ENCODE data around the gene TTLL9.
A peak's percentile ranks its signal among the peaks of the same experiment; 100 is the strongest.
"Not testable (repeated sequence)": the region's sequence is repeated elsewhere in the genome, so short reads cannot be mapped to it uniquely, and the experiment has no call there.

Gene TTLL9, protein sequence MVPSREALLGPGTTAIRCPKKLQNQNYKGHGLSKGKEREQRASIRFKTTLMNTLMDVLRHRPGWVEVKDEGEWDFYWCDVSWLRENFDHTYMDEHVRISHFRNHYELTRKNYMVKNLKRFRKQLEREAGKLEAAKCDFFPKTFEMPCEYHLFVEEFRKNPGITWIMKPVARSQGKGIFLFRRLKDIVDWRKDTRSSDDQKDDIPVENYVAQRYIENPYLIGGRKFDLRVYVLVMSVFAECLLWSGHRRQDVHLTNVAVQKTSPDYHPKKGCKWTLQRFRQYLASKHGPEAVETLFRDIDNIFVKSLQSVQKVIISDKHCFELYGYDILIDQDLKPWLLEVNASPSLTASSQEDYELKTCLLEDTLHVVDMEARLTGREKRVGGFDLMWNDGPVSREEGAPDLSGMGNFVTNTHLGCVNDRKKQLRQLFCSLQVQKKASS

DNA sequence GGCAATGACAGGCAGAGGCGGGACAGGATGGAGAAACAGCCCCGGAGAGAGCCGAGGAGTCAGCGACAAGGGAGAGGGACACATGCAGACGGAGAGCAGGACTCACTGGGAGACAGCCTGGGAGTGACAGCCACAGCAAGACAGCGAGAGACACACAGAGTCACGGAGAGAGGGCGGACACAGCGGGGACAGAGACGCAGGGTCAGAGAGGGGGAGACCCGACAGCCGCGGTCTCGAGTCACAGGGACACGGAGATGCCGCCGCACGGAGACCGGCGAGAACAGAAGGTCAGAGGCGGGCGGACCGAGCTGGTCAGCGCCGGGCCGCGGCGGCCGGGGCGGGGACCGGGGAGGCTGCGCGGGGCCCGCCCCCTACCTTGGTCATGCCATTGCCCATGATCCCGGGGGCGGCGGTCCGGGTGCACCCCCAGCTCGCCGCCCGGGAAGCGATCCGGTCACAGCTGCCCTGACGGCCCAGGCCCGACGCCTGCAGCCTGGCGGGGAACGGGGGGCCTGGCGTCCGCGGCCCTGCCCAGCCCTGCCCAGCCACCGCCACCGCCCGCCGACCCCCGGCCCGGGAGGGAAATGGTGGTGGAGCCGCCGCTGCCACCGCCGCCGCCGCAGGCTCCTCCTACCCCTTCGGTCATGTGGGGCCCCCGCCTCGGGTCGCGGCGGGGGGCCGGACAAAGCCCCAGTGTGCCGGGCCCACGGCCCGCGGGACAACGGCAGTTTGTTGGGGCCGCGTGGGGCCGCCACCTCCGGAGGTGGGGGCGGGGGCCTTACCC lies at the start of gene TTLL9, which contains the start of gene DUSP15:
Gene TTLL9 (plus strand): TSS at position 693 of the 784 bp plus-strand sequence. CDS start 493 bp downstream, outside the sequence.
Gene DUSP15 (minus strand): TSS at position 586 of the 784 bp plus-strand sequence. CDS start 190 bp downstream, at position 396.
- no peak for DNase-seq (ENCODE audit: low read depth)

DNA sequence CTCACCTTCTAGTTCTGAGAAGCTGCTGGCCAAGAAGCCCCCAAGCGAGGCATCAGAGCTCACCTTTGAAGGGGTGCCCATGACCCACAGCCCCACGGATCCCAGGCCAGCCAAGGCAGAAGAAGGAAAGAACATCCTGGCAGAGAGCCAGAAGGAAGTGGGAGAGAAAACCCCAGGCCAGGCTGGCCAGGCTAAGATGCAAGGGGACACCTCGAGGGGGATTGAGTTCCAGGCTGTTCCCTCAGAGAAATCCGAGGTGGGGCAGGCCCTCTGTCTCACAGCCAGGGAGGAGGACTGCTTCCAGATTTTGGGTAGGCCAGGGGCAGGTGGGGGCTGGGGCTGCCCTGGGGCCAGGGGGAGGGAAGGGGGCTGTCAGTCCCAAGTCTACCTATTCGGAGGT lies 49.0 kb upstream of the TTLL9 start:
- DNase-seq (ENCODE audit: low read depth) = no peak

DNA sequence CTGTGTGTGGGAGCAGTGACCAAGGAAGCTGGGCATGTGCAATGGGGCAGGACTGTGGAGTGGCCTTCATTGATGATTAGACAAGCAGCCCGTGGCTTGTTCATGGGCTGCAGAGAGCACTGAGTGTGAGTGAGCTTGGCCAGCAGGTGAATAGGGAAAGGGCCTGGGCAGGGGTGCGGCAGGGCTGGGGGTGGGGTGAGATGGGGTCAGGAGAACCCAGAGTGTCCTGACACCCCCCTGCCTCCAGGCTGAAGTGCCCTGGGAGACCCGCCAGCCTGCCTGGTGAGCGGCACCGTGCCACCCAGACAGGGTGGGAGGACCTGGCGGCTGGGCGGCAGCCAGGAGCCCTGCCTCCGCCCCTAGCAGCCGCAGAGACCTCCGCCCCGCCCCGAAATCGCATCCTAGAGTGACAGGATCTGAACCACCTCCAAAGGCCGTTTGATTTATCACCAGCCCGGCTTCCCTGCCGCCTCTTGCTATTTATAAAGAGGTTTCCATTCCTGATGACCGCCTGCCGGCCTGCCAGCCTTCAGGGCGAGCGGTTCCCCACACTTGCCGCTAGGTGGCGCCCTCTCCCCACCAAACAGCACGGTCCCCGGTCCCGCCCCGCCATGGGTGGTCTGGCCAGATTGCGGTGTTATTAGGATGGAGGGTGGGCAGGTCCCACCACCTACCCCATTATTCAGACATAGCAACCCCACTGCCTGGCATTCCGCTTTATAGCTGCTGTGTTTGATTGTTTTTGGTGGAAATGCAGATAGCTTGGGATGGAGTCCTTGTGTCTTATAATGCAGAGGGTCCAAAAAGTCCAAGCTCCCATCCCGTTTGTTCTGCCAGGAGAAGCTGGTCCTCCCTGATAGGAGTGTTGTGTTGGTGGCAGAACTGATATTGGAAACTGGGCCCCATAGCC lies 47.8 kb upstream of the TTLL9 start:
- no peak for DNase-seq (ENCODE audit: low read depth)

DNA sequence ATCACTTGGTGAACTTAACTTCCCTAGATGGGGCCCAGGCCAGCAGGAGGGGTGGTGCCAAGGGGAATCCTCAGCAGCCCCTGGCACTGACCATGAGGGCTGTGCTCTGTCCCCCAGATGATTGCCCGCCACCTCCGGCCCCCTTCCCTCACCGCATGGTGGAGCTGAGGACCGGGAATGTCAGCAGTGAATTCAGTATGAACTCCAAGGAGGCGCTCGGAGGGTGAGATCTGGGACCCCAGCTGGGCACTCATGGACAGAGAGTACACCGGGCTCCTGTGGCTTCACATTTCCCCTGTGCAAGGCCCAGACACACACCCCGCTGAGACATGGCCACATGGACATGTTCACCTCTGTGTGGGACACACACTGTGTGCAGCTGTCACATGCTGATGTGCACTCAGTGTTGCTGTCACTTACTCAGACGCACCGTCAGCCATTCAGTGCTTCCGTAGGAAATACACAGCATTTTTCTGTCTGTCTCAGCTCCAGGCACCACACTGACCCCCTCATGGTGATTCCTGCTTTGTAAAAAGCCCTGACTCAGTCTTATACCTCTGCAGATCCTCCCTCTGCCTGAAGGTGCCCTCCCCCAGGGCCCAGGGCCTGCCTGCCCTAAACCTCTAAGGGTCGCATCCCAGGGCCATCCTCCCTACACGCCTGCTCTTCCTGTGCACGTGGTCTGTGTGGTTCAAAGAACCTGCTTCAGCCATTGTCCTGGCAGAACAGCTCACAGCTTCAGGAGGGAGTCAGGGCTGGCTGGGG lies 46.9 kb upstream of the TTLL9 start:
- DNase-seq (ENCODE audit: low read depth) = no peak

DNA sequence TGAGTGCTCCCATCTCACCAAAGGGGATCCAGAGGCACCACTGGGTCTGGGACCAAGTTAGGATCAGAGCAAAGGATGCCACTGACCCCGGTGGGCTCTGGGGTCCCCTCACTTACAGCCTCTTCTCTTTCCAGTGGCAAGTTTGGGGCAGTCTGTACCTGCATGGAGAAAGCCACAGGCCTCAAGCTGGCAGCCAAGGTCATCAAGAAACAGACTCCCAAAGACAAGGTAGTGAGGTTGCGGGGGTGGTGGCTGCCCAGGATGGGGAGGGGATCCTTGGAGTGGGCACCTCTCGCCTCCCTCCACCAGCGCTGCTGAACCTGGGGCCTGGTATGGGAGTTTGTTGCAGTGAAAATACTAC lies 46.3 kb upstream of the TTLL9 start:
- DNase-seq (ENCODE audit: low read depth) = no peak

DNA sequence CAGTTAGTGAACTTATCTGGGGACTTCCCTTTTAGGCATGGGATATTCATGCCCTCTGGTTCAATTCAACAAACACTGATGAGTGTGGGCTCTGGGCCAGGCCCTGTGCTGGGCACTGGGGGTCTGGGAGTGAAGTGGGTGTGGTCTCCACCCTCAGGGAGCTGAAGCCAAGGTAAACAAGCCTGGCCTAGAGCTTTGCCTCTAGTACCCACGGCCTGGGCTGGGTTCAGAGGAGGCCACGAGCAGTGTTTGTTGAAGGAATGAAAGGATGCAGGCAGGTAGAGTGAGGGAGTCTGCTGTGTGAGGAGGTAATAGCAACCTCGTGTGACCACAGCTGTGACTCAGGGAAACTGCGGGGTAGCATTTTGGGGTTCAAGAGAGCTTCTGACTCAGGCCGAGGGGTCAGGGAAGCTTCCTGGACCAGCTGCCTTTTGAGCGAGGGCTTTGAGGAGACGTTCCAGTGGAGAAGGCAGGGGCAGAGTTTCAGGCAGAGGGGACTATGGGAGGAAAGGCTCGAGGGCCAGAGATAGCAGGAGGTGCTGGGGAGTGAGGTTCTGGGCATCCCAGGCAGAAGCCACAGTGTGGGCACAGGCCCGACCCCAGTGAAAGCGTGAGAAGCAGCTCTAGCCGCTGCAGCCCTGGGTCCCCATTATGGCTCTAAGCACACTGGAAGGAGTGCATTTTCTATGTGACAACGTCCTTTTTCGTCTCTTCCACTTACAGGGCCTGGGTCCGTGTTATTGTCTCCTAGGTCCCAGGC lies 45.7 kb upstream of the TTLL9 start:
- no peak for DNase-seq (ENCODE audit: low read depth)

DNA sequence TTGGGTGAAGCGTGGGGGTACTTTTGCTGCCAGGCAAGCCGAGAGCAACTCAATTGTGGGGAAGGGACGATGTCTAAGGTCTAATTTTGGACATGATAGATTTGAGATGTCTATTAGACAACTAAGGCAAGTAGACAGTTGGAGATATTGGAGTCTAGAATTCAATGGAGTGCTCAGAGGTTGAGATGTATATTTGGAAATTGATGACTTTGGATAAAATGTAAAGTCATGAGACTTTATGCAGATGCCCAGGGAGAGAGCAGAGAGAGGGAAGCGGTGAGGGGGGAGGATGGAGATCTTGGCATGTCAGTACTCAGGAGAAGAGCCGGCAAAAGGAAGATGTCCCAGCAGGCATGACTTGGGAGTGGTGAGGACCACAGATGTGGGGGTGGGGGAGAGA lies 44.4 kb upstream of the TTLL9 start:
- no peak for DNase-seq (ENCODE audit: low read depth)

DNA sequence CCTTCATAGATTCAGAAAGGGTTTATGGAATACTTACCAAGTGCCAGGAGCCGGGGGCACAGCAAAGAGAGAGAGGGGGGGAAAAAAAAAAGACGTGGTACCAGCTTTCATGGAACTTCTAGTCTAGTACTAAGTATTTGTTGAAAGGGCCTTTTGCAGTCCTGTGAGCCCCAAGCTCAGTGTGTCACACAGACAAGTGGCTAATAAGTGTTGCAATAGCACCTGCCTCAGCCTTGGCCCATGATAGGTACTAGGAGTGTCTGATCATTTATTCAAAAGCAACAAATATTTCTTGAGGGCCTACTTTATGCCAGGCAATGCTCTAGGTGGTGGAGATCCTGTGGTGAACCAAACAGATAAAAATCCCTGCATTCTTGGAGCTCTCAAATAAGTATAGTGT lies 43.4 kb upstream of the TTLL9 start:
- DNase-seq (ENCODE audit: low read depth) = no peak

DNA sequence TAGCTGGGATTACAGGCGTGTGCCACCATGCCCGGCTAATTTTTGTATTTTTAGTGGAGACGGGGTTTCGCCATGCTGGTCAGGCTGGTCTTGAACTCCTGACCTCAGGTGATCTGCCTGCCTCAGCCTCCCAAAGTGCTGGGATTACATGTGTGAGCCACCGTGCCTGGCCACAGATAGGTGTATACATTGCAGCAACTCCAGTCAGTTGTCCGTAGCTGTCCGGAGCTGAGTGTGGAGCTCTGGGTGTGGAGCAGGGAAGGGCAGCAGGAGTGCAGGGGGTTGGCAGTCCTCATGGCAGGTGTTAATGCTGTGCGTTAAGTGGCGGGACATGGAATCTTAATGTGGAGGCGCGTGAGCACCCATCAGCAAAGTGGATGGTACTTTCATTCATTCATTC lies 42.4 kb upstream of the TTLL9 start:
- not testable (repeated sequence) for DNase-seq (ENCODE audit: low read depth)

DNA sequence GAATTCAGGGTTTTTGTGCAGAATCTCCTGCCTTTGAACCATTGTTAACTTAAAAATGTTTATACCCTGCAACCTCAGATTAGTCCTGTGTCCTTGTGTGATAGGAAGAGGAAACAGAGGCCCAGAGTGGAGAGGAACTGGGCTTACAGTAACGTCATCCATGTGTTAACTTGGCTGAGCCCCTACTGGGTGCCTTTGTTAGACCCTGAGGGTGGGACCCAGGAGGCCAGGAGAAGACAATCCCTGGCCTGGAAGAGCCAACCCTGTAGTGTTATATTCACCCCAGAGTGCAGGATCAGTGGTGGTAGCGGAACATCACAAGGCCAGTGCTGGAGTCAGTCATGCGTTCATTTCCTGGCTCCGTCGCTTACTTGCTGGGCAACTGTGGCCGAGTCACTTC lies 40.7 kb upstream of the TTLL9 start:
- DNase-seq (ENCODE audit: low read depth) = no peak

DNA sequence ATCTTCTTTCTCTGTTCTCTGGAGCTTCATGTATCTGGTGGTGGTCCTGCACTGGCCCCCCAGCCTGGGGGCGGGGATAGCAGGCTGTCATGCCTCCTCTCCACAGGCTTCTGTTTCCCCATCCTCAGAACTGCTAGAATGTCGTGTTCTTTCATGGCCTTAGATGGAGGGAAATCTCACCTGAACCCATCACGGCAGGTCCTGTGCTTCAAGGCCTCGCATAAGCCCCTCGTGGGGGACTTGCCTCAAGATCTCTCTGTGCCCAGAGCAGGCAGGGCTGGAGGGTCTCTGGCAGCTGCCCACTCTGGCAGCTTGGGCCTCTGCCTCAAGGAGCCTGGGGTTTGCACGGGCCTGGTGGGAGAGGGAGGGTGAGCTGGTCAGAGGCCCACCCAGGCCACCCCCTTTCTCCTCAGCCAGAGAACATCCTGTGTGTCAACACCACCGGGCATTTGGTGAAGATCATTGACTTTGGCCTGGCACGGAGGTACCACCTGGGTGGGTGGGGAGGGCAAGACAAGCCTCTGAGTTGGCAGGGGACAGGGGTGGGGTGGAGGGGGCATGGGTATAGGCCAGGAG lies 39.9 kb upstream of the TTLL9 start:
- no peak for DNase-seq (ENCODE audit: low read depth)

DNA sequence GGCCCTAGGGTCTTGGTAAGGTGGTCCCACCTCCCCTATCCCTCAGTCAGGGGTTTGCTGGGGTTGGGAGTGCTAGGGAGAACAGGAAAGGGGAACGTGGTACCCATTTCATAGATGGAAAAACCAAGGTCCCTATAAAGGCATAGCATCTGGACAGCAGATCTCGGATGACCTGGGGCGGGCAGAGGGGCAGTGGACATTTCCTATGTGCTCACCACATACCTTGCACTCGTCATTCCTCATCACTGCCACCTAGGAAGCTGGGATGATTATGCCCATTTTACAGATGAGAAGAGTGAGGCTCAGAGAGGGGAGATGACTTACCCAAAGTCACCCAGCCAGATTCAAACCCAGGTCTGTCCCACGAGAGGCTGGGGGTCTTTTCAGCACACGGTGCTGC lies 39.2 kb upstream of the TTLL9 start:
- no peak for DNase-seq (ENCODE audit: low read depth)

DNA sequence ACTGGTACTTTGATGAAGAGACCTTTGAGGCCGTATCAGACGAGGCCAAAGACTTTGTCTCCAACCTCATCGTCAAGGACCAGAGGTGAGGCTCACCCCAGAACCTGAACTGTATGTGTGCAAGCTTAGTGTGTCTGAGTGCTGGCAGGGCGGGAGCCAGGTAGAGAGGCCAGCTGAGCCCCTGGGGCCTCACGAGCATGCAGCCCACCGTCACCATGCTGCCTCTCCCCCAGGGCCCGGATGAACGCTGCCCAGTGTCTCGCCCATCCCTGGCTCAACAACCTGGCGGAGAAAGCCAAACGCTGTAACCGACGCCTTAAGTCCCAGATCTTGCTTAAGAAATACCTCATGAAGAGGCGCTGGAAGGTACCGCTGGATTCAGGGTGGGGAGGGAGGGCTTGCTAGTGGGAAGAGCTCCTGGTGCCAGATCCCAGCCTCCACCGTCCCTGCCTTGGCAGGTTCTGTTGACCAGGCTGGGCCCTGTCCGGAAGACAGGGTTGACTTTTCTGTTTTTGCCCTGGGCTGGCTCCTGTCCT lies 38.6 kb upstream of the TTLL9 start:
- no peak for DNase-seq (ENCODE audit: low read depth)

DNA sequence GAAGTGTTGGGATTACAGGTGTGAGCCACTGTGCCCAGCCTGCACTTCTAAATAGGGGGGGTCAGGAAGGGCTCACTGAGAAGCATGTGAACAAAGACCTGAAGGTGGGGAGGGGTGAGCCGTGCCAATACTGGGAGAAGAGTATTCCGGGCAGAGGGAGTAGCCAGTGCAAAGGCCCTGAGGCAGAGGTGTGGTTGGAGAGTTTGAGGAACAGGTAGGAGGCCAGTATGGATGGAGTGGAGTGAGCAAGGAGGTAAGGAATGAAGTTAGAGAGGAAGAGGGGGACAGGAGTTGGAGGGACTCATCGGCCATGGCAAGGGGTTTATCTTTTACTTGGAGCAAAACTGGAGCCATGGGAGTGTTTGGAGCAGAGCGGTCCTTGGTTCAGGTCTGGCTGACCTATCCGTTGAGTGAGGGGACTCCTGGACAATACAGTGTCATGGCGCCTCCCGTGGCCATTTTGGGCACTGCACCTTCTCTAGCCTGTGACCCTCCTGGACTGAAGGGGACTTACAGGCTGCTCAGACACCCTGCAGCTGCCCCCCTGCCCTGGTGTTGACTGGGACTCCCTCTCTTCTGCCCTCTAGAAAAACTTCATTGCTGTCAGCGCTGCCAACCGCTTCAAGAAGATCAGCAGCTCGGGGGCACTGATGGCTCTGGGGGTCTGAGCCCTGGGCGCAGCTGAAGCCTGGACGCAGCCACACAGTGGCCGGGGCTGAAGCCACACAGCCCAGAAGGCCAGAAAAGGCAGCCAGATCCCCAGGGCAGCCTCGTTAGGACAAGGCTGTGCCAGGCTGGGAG lies 37.1 kb upstream of the TTLL9 start:
- DNase-seq (ENCODE audit: low read depth) = no peak

DNA sequence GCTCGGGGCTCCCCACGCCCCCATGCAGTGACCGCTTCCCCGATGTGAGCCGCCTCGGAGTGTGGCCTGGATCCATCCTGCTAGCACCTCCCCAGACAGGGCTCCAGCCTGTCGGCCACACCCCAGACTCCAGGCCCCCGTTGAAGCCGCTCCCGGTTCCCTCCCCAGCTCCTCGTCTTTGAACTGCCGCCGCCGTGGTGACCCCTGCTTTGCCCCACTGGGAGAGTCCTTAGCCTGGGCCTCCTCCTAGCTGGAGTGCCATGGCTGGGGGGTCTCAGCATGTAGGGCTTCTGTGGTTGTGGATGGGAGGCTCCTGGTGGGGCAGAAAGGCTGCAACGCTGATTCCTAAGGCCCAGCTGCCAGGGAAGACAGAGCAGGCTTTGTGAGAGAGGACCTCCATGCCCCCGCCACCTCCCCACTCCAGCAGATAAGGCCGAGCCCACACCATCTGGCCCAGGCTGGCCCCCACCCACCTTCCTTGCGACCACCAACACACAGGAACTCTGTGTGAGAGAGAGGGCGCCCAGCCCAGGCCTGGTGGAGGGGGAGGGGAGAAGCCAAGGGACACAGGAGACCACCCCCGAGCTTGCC lies 36.4 kb upstream of the TTLL9 start:
- no peak for DNase-seq (ENCODE audit: low read depth)

DNA sequence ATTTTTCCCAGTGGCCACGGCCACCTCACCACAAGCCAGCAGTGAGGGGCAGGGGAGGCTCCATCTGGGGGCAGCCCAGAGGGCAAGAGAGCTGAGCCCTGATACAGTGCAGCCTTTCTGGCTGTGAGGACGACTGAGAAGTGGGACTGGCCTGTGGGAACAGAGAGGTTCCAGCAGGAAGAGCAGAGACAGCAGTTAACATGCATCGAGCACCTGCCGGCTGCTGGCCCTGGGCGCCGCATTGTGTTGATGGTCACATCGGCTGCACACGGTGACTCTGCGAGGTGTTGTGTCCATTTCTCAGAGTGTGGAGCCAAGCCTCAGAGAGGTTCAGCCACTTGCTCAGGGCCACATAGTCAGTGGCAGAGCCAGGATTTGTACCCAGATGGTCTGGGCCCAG lies 34.9 kb upstream of the TTLL9 start:
- no peak for DNase-seq (ENCODE audit: low read depth)

DNA sequence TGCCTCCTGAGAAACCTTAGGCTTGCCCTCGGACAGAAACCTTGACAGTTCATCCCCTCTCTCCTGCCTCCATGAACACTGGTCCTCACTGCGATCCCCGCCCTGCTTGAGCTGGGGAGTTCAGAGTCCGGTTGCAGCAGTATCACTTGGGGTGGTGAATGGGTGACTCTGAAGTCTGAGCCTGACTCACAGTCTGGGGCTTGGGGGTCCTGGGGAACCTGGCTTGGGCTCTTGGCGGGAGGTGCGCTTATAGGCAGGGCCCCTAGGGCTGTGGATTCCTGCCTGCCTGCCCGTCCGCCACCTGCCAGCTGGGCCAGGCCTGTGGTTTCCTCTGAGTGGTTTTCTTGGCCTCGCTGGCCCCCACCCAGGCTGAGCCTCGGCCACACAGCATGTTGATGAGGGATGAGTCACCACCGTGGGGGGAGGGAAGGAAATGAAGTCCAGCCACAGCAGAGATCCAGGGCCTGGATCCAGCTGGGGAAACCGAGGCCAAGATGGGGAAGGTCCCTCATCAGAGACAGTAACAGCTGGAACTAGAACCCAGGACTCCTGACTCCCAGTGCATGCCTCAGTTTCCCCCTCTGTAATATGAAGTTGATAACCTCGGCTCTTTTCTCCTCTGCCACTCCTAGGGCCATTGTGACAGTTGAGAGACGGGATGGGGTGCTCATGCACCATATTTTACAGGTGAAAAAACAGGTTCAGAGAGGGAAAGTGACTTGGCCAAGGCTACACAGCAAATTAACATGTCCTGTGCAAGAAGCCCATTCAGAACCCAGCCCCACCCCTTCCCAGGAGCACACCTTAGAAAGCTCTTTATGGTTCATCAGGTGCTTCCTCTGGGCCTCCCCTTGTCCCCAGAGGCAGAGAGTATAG lies 34.2 kb upstream of the TTLL9 start:
- peak; percentile 88 for DNase-seq (ENCODE audit: low read depth)

All from HS-5 (cell line).